GM18951 (cell line): ENCODE data around the gene PFN1.

ENCODE experiments used
- POLR2A ChIP-seq: IDR thresholded peaks from 4 replicates; pipeline ENCODE4 v1.6.1; 2011; ENCODE audit warnings: mild to moderate bottlenecking; ENCODE audit not compliant: insufficient read length, insufficient read depth; ENCODE audit errors: extremely low read depth
- in situ Hi-C: fragments of 300-500 bp; cut with MboI; formaldehyde crosslinking; loops from one replicate; pipeline ENCODE4 v1.12.0; 2022; ENCODE audit warnings: low sequenced_read_pairs, mixed read lengths, inconsistent platforms; ENCODE audit not compliant: unreplicated experiment

PFN1 gene

DNA sequence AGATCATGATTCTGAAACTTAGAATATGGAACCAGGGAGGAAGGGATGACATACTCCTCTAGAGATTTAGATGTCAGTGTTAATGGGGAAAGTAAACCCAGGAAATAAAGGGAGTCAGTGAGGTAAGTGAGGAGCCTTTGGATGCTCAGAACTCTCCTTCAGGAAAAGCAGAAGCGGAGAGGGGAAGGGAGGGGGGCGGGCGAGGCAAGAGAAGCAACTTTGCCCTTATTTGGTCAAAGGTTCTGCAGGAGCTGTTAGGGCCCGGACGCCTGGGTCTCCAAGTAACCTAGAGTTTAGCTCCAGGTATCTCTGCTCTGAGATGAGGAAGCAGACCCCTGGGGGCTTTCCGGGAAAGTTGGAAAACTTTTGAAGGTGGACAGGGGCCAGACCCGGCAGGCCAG, 1.3 kb downstream of the PFN1 start:
- TF ChIP-seq POLR2A = no peak
- in situ Hi-C loops = no loop called here

DNA sequence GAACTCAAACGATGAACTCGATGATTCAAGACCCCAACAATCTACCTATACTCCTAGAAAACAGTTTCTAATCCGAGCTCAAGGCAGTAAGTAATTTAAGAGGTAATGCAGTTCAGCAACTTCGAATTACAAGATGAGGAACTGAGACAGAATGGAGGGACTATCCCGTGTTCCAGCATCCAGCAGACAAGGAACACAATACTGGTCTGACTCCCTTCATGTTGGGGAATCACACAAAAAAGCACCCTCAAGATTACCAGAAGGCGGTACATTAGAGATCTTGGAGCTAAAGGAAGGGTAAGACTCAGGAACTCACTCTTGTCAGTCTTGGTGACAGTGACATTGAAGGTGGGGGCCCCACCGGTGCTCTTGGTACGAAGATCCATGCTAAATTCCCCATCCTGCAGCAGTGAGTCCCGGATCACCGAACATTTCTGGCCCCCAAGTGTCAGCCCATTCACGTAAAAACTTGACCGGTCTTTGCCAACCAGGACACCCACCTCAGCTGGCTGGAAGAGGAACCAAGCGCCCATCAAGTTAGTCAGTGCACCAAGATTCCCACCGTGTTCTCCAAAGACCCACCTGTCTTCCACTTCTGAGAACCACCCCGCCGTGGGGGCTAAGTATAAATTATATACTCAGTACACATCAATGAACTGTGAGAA, 1.9 kb downstream of the PFN1 start:
- in situ Hi-C loops = no loop called here
- peak; percentile 42 for TF ChIP-seq POLR2A

DNA sequence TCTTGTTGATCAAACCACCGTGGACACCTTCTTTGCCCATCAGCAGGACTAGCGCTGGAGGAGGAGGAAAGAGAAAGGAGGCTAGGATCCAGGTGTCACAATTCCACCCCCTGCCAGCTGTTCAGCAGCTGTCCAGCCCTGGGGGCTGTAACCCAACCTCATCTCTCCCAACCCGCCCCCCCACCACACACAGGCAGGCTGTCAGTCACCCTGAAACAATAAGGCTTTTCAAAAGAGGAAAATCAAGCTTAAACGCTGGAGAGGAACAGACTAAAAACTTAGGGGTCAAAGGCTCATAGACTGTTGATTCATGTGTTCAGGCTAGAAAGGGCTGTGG, 2.4 kb downstream of the PFN1 start:
- in situ Hi-C loops = no loop called here
- TF ChIP-seq POLR2A = no peak

DNA sequence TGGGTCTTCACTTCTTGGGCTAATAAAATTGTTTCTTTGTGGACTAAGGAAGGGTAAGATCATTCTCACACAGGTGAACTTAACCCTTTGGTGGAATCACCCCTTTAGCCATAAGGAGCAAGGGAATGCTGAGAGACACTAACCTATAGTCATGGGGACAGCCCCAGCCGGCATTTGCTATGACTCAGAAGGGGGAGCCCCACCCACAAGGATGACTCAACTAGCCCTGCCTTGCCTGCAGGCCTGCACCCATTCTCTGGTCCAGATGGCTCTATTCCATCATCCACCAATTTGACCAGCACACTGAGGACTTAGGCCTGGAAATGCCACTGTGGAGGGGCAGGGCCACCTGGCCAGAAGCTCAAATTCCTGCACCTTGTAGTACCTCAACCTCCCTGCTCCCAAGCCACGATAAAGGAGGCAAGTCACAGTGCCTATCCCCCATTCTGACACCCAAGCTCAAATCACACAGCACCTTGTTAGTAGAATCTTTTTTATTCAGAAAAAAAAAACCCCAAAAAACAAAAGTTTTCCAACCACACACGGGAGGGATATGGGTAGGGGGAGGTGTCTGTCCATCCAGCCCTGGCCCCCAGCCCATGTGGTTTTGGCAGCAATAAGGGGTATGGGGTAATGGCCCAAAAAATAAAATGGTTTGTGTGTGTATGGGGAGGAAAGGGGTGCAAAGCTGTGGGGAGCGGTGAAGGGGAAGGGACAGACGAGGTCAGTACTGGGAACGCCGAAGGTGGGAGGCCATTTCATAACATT, 3.0 kb downstream of the PFN1 start:
- in situ Hi-C loops = no loop called here
- TF ChIP-seq POLR2A = peak; percentile 60

DNA sequence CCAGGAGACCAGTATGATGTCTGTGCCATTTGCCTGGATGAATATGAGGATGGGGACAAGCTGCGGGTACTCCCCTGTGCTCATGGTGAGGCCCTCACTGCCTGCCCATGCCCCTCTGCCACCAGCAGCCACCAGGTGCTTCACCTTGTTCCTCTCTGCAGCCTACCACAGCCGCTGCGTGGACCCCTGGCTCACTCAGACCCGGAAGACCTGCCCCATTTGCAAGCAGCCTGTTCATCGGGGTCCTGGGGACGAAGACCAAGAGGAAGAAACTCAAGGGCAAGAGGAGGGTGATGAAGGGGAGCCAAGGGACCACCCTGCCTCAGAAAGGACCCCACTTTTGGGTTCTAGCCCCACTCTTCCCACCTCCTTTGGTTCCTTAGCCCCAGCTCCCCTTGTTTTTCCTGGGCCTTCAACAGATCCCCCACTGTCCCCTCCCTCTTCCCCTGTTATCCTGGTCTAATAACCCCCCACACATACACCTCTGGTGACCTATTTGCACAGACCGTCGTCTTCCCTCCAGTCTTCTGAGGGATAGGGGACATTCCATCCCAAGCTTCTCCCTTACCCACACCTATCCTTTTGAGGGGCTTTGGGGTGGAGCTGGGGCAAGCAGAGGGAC, 3.7 kb downstream of the PFN1 start:
- in situ Hi-C loops = no loop called here
- TF ChIP-seq POLR2A = no peak

DNA sequence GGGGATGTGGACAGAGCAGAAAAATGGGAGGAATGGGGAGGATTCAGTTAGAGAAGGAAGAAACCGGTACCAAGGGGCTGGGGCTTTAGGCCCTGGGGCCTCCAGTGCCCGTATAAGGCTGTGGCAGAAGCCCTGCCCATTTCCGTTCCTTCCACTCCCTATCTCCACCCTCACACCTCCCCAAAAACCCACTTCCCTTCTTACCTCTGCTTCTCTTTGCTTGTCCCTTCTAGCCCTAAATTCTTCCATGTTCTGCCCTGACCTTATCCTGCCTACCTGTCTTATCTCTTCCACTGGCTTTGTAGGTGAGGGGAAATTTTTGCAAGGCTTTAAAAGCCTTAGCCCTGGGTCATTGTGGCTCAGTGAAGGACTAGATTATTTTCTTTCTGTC, 4.2 kb downstream of the PFN1 start:
- TF ChIP-seq POLR2A = peak; percentile 33
- in situ Hi-C loops = no loop called here

DNA sequence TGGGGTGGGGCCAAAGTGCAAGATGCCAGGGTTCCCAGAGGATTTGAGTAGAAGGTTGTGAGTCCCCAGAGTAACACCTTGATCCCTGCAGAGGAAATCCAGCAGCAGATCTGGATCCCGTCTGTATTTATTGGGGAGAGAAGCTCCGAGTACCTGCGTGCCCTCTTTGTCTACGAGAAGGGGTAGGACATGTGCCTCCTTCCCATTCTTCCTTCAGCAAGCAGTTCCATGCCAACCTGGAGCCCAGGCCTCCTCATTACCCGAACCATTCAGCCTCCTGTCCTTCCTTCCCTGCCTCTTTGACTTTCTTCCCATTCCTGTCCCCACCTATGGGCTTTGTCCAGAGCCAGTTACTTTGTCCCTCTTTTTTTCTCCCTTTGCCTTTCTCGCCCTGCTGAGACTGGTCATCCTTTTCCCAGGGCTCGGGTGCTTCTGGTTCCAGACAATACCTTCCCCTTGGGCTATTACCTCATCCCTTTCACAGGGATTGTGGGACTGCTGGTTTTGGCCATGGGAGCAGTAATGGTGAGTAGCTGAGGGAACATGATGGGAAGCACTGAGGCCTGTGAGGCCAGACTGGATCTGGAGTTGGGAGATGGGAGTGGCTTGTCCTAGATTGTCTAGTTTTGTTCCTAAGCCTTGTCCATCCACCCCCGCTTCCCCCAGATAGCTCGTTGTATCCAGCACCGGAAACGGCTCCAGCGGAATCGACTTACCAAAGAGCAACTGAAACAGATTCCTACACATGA, 5.4 kb downstream of the PFN1 start:
- in situ Hi-C loops = no loop called here
- TF ChIP-seq POLR2A = no peak

DNA sequence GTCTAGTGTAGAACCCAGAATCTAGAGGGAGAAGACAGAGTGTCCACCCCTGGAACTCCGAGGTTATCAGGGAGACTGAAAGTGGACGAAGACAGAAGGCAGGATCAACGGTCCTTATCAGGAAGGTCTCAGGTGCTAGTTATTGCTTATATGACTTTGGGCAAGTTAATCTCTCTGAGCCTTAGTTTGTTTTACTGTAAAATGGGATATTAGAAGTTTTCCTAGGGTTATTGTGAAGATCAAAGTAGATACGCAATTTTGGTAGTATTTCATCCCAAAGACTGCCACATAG, 7.1 kb downstream of the PFN1 start:
- in situ Hi-C loops = no loop called here

DNA sequence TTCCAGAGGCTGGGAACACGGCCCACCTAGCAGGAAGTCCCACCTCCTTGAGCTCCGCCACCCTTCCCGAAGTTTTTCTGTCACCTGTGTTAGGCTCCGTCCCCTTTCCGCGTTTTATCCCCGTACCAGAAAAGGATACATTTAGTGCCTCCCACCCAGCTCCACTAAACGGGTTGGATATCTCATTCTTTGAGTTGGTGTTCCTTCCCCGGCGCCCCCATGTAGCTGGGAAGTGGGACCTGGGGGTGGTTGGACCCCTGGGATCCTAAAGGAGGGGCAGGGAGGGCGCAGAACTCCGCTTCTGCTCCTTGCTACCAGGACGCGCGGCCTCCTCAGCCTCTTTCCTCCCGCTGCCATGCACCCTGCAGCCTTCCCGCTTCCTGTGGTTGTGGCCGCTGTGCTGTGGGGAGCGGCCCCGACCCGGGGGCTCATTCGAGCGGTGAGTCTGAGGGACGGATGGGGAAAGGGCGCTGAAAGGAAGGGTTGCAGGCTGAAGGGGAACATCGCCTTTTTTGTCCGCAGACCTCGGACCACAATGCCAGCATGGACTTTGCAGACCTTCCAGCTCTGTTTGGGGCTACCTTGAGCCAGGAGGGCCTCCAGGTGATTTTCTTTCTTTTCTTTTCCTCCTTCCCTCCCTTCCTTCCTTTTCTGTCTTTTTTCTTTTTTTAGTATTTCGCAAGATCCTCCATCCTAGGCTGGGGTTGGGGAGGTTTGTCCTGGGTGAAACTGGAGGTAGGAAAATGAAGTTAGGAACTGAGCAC, 7.6 kb downstream of the PFN1 start:
- in situ Hi-C loops = no loop called here
- no peak for TF ChIP-seq POLR2A

More for the DNA sequence above, 7.1 kb downstream of the PFN1 start:
- no peak for TF ChIP-seq POLR2A

DNA sequence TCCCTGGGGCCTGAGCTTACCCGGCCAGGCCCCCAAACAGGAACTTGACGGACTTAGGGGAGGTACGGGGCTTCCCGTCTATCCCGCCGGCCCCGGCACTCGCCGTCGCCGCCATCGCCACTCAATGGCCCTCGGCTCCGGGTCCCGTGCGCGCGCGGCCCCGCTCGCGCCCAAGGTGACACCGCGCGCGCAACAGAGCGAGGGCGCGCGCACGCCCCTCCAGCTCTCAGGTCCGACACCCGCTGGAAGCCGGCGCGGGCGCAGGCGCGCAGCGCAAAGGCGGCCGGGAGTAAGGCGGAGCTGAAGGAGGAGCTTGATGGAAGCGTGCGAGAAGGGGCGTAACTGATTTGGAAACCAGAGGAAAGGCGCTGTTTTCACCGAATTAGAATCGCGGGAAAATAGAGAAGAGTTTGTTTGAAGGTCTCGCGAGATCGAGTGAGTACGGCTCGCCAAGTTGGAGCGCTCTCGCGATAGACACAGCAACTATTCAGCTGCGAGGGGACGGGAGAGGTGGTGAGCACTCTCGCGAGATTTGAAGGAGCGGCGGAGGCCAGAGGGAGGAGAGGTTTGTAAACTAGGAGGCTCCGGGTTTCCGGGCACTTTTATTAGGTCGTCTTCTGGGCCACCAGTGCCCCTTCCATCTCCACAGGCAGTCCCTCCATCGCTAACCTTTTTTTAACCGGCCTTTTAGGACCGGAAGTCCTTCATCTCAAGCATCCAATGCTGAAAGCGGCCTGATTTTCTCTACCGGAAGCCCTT, 8.4 kb downstream of the PFN1 start, which contains the start of the genes RNF167 and SLC25A11:
RNF167 (plus strand) TSS at position 473 of the 759 bp plus-strand sequence. CDS start 642 bp downstream, outside the sequence.
SLC25A11 (minus strand) TSS at position 251 of the 759 bp plus-strand sequence; CDS start at position 115, 136 bp downstream.
- in situ Hi-C loops = no loop called here
- peak; percentile 97 for TF ChIP-seq POLR2A

DNA sequence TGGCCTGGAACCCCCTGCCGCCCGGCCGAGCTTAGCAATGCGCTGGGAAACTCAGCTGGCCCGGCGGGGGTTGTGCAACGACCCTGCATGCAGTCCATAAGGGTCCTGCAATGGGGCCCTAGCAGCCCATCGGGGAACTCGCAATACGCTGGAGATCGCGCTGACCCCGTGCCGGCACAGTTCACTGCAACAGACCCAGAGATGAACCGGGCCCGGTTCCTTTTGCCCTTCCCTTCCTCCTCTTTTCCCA, 8.9 kb downstream of the PFN1 start:
- TF ChIP-seq POLR2A = no peak
- in situ Hi-C loops = no loop called here
